ENCODE results near the gene DOLPP1.
"Not testable (repeated sequence)": the region's sequence is repeated elsewhere in the genome, so short reads cannot be mapped to it uniquely, and the experiment has no call there.

DNA sequence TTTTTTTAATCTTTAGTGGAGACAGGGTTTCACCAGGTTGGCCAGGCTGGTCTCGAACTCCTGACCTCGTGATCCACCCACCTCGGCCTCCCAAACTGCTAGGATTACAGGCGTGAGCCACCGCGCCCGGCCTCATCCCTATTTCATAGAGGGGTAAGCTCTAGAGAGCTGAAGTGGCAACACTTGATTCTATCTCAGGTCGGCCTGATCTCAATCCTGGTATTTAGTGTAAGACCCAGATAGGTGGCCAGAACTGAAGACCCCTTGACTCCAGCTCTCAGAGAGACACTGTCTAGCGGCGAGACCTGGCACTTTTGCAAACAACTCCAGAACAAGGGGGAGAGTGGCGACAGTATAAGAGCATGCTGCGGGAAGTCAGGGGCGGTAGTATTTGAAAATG, 45.1 kb upstream of the DOLPP1 start:
- TF ChIP-seq, protein P1, sequence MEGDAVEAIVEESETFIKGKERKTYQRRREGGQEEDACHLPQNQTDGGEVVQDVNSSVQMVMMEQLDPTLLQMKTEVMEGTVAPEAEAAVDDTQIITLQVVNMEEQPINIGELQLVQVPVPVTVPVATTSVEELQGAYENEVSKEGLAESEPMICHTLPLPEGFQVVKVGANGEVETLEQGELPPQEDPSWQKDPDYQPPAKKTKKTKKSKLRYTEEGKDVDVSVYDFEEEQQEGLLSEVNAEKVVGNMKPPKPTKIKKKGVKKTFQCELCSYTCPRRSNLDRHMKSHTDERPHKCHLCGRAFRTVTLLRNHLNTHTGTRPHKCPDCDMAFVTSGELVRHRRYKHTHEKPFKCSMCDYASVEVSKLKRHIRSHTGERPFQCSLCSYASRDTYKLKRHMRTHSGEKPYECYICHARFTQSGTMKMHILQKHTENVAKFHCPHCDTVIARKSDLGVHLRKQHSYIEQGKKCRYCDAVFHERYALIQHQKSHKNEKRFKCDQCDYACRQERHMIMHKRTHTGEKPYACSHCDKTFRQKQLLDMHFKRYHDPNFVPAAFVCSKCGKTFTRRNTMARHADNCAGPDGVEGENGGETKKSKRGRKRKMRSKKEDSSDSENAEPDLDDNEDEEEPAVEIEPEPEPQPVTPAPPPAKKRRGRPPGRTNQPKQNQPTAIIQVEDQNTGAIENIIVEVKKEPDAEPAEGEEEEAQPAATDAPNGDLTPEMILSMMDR (IDR thresholded peaks at IDR 0.05; ENCODE audit: low read depth, low read length): not testable (repeated sequence)
- TF ChIP-seq EZH2phosphoT487 (IDR thresholded peaks at IDR 0.05; ENCODE audit: low read depth): not testable (repeated sequence)

All from OCI-LY3 (cell line).